SU-DHL-6 (cell line): ENCODE results near the gene STK32B.

ENCODE experiments used
- H2AFZ ChIP-seq: fragments of 200-600 bp; sonication (generic); 2 replicates; pipeline ENCODE4 v1.6.1; 2014; ENCODE audit warnings: low read depth, mild to moderate bottlenecking, moderate library complexity, mixed read lengths, antibody characterized with exemption, low read length; ENCODE audit not compliant: severe bottlenecking
- H3F3A ChIP-seq: fragments of 200-600 bp; shearing (Covaris generic); 2 replicates; pipeline ENCODE4 v1.6.0; 2016; ENCODE audit warnings: antibody characterized with exemption, mild to moderate bottlenecking; ENCODE audit not compliant: insufficient read depth
- H3K27ac ChIP-seq: fragments of 200-600 bp; sonication (generic); 2 replicates; pipeline ENCODE4 v1.5.1; 2016; ENCODE audit warnings: low read depth, mild to moderate bottlenecking, low read length, moderate library complexity, mixed read lengths
- H3K27me3 ChIP-seq: fragments of 200-600 bp; sonication (generic), shearing (Covaris generic); 2 replicates; pipeline ENCODE4 v1.6.0; 2014; ENCODE audit warnings: mild to moderate bottlenecking, low read length
- H3K36me3 ChIP-seq: fragments of 200-600 bp; sonication (generic); 2 replicates; pipeline ENCODE4 v1.6.1; 2014; ENCODE audit warnings: mild to moderate bottlenecking, low read length, mixed read lengths
- H3K4me2 ChIP-seq: fragments of 300-600, 200-600 bp; shearing (Covaris generic), sonication (generic); 2 replicates; pipeline ENCODE4 v1.6.0; 2014; ENCODE audit warnings: low read length, low read depth, mild to moderate bottlenecking; ENCODE audit not compliant: poor library complexity, severe bottlenecking
- H3K4me3 ChIP-seq: fragments of 200-600 bp; sonication (generic); 2 replicates; pipeline ENCODE4 v1.5.1; 2014; ENCODE audit warnings: antibody characterized with exemption, low read length, mild to moderate bottlenecking, mixed read lengths; ENCODE audit not compliant: insufficient read depth, poor library complexity, severe bottlenecking
- H3K79me2 ChIP-seq: fragments of 200-600 bp; sonication (generic); 2 replicates; pipeline ENCODE4 v1.6.1; 2014; ENCODE audit warnings: mild to moderate bottlenecking, low read length, moderate library complexity; ENCODE audit not compliant: insufficient read depth
- H3K9ac ChIP-seq: fragments of 200-600 bp; sonication (generic); 2 replicates; pipeline ENCODE4 v1.7.0; 2014; ENCODE audit warnings: mild to moderate bottlenecking, low read length
- H3K9me2 ChIP-seq: fragments of 200-600 bp; sonication (generic); replicated peaks from 2 replicates; pipeline ENCODE4 v1.6.1; 2014; ENCODE audit warnings: low read length; ENCODE audit not compliant: insufficient read depth
- H3K9me3 ChIP-seq: fragments of 200-600 bp; sonication (generic); 2 replicates; pipeline ENCODE4 v1.6.1; 2014; ENCODE audit warnings: low read length, mixed read lengths; ENCODE audit not compliant: insufficient read depth
- H4K20me1 ChIP-seq: fragments of 200-600 bp; sonication (generic); 2 replicates; pipeline ENCODE4 v1.6.1; 2014; ENCODE audit warnings: low read depth, mild to moderate bottlenecking, antibody characterized with exemption, low read length, moderate library complexity, mixed read lengths
- CTCF ChIP-seq: fragments of 200-600 bp; sonication (generic); IDR thresholded peaks from one replicate; pipeline ENCODE4 v1.5.1; 2017; ENCODE audit warnings: antibody characterized with exemption, mild to moderate bottlenecking, low read length, moderate library complexity; ENCODE audit not compliant: insufficient read depth, poor library complexity, severe bottlenecking
- EZH2phosphoT487 ChIP-seq: fragments of 200-600 bp; sonication (generic), shearing (Covaris generic); conservative IDR thresholded peaks from 2 replicates; pipeline ENCODE4 v1.6.1; 2018; ENCODE audit warnings: mild to moderate bottlenecking, antibody characterized with exemption, low read length, moderate library complexity, mixed read lengths

STK32B gene

DNA sequence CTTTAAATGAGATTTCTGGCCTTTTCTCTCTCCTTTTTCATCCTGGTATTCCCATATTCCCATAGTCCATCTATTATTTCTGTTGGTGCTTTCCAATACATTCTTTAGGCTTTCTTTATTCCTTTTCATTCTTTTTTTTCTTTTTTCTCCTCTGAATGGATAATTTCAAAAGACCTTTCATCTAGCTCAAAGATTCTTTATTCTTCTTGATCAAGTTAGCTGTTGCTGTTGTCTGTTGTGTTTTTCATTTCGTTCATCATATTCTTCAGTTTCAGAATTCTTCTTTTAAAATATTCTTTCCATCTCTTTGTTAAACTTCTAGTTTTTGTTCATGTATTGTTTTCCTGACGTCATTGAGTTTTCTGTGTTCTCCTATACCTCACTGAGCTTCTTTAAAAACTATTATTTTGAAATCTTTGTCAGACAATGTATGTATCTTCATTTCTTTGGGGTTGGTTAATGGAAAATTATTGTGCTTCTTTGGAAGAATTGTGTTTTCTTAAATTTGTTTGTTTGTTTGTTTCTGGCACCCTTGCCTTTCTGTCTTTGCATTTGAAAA is 30.2 kb downstream of the STK32B start:
- no peak overlapping the region for H3K27ac ChIP-seq
- peaks cover 6% of the 10 kb centered on the region; the same call in 1 of the 2 replicates for H3K9me3 ChIP-seq
- no peak overlapping the region for H3K9ac ChIP-seq
- H3F3A ChIP-seq: no peaks in the 10 kb centered on the region
- H3K79me2 ChIP-seq: no peaks in the 10 kb centered on the region
- no peaks in the 10 kb centered on the region for H4K20me1 ChIP-seq
- H2AFZ ChIP-seq: no peak overlapping the region
- no peak overlapping the region for H3K4me2 ChIP-seq
- no peaks in the 10 kb centered on the region for H3K27me3 ChIP-seq
- TF ChIP-seq CTCF: no peak
- TF ChIP-seq EZH2phosphoT487: no peak
- H3K36me3 ChIP-seq: no peaks in the 10 kb centered on the region
- no peaks in the 10 kb centered on the region for H3K9me2 ChIP-seq
- no peak overlapping the region for H3K4me3 ChIP-seq

DNA sequence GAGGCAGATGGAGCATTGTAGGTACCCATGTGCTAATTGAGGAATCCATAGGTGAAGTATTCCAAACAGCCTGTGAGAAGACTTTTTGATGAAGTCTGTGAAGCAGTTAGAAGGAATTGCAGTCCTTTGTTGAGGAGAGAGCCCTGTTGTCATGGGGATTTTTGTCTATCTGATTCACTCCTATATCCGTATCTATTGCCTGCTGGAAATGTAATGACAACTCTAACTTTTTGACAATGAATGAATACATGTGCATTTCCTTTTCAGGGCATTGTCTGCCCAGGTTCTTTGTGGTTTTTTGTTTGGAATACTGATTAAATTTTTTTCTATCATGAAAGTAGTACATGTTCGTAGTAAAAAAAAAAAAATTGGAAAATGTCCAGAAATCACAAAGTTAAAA is 31.1 kb downstream of the STK32B start:
- TF ChIP-seq EZH2phosphoT487 (no peak), CTCF (no peak)
- no peaks in the 10 kb centered on the region for H3K36me3 ChIP-seq
- H3K4me3 ChIP-seq: no peak overlapping the region
- no peaks in the 10 kb centered on the region for H3K27me3 ChIP-seq
- no peaks in the 10 kb centered on the region for H3K9me2 ChIP-seq
- no peaks in the 10 kb centered on the region for H4K20me1 ChIP-seq
- H2AFZ ChIP-seq: no peak overlapping the region
- no peak overlapping the region for H3K9ac ChIP-seq
- no peaks in the 10 kb centered on the region for H3F3A ChIP-seq
- H3K79me2 ChIP-seq: no peaks in the 10 kb centered on the region
- H3K27ac ChIP-seq: no peak overlapping the region
- H3K4me2 ChIP-seq: no peak overlapping the region
- H3K9me3 ChIP-seq: peaks cover 6% of the 10 kb centered on the region; the same call in 1 of the 2 replicates

DNA sequence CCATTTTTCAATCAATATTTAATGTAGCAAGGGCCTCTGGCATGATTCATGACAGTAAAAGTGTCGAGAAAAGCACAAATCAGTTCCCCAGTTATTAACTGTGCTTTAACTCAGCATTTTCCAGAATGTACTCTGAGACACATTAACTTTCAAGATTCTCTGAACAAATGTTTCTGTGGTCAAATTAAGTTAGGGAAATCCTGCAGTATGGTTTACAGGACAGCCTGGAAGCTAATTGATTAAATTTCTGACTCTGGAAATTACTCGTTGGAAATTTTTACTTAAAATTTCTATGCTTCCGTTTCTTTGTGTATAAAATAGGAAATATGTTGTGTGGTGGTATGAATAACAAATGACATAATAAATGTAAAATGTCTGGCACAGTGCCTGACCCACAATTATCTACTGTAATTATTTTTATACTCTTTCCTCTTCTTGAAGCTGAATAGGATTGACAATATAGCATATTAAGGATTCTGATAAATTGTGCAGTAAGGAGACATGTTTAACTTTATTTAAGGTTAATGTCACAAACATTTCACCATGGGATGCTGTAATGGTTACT is 33.7 kb downstream of the STK32B start:
- no peaks in the 10 kb centered on the region for H3F3A ChIP-seq
- H3K9me2 ChIP-seq: no peaks in the 10 kb centered on the region
- TF ChIP-seq EZH2phosphoT487 (no peak), CTCF (no peak)
- no peak overlapping the region for H3K4me3 ChIP-seq
- H3K79me2 ChIP-seq: no peaks in the 10 kb centered on the region
- no peak overlapping the region for H3K27ac ChIP-seq
- no peaks in the 10 kb centered on the region for H3K36me3 ChIP-seq
- H3K27me3 ChIP-seq: no peaks in the 10 kb centered on the region
- no peak overlapping the region for H2AFZ ChIP-seq
- H3K9me3 ChIP-seq: peaks cover 6% of the 10 kb centered on the region; the same call in 1 of the 2 replicates
- H3K4me2 ChIP-seq: no peak overlapping the region
- H4K20me1 ChIP-seq: no peaks in the 10 kb centered on the region
- H3K9ac ChIP-seq: no peak overlapping the region
